Measurements from ENCODE around the gene KCND1.
A peak's percentile ranks its signal among the peaks of the same experiment; 100 is the strongest.

The KCND1 gene

DNA sequence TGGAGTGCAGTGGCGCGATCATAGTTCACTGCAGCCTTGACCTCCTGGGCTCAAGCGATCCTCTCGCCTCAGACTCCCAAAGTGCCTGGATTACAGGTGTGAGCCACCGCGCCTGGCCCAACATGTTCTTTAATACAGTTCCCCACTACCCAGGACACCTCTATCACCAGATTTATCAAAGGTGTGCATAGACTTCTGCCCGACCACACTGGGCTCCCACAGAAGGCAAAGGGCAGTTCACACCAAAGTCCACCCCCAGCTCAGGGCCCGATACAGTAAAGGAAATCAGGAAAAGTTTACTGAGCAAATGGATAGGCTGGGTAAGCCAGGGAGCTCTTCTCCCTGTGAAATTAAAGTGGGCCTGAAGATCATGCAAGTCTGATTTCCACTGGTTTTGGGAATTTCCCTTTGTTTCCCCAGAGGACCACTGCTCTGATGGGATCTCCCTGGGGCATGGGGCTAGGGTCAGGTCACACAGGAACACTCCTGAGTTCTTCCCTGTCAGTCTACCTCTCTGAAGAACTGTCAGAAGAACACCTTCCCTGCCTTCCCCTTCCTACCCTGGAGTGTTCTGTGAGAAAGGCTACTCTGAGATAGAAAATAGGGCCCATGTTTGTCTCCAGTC lies 35.1 kb downstream of the KCND1 start:
- no peak for DNase-seq

DNA sequence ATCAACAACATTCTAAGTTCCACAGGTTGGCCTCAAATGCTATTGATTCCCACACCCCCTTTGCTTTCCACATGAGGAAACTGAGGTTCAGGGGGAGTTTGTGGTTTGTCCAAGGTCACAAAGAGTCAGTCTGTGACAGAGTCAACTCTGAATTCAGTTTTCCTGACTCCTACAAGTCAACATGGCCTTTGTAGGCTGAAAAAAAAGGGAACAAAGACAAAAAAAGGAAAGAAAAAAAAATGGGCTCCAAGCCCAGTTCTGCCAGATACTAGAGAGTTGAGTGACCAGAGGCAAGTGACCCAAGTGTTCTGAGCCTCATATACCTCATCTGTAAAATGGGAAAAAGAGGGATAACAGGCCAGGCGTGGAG lies 36.4 kb downstream of the KCND1 start:
- no peak for DNase-seq

DNA sequence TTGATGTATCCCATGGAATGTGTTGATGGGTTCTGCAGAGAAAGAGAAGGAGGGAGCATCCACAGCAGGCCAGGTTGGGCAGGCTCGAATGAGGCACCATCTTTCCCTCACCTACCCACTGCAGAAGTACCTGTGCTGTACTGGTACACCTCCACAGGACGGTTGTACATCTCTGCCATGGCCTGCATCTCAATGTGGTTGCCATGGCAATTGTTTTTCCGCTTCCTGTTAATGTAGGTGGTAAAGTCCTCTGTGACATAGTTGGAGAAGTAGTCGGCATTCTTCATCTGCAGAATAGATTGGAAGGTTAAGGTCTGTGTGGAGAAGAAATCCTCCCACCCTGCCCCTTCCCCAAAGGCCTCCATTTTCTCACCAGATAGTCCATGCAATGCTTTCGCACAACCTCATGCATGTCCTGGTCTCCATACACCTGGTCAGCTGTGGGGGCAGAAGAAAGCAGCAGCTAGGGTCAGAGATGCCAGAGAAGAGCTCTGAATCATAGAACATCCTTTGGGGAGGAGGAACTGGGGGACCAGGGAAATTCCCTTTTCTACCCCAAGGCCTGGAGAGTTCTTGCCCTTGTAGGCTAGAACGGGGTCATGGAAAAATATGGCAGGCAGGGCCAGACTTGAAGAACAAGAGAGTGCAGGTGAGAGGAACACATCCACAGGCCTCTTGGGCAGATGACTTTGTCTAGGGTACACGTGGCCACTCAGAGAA lies 36.9 kb downstream of the KCND1 start:
- DNase-seq = no peak

DNA sequence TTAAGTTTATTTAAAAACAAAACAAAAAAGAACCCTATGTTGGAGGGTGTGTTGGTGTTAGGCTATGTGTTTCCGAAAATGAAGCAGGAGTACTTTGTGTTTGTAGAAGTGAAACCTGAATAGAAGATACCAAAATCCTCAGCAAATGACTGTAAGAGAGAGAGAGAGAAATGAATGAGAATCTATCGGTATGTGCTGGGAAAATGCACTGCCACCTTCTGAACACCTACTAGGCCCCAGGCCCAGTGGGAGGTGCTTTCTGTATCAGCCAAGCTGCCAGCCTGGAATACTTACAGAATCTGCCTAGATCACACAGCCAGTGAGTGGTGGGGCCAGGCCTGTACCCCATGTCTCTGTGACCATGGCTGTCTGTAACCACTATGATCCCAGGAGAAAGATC lies 37.9 kb downstream of the KCND1 start:
- DNase-seq = no peak

DNA sequence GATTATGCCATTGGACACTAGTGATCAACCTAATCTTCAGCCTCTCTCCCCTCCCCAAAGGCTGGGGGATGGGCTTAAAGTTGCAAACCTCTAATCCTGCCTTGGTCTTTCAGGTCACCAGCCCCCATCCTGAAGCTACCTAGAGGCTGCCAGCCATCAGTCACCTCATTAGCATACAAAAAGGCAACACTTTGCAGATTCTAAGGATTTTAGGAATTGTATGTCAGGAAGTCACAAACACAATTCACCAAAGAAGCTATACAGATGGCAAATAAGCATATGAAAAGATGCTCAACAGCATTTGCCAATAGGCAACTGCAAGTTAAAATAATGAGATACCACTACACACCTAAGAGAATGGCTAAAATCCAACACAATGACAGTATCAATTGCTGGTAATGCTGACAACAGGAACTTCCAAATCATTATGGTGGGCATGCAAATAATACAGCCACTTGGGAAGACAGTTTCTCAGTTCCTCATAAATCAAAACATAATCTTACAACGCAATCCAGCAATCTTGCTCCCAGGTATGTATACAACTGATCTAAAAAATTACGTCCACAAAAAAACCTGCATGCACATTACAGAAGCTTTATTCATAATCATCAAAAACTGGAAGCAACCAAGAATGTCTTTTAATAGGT lies 43.8 kb downstream of the KCND1 start:
- no peak for DNase-seq

DNA sequence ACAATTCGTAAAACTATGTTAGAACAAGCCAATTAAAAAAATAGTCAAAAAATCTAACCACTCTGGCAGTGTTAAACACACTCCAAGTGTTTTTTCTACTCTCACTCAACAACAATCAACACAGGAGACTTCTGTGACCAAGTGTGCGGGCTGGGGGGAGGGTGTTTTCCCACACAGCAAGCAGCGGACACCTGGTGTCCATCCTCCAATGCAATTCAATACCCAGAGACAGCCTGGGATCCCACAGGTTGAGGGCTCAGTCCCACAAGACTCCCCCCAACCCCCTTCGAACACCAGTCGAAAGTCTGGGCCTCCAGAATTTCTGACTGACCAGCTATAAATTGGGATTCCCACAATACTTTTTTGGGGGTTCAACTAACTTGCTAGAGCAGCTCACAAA lies 44.5 kb downstream of the KCND1 start:
- DNase-seq = no peak

DNA sequence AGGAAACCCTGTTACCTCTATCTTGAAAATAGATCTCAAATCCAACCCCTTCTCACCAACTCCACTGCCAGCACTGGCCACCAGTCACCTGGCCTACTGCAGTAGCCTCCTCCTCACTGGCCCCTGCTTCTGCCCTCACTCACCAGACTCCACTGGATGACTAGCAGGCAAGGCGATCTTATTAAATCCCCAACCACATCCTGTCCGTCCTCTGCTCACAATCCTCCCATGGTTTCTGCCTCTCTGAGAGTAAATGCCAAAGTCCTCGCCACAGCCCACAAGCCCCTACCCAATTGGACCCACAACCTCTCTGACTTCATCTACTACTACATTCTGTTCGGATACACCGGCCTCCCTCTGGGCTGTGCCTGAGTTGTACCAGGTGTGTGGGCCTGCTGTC lies 47.4 kb downstream of the KCND1 start:
- no peak for DNase-seq

DNA sequence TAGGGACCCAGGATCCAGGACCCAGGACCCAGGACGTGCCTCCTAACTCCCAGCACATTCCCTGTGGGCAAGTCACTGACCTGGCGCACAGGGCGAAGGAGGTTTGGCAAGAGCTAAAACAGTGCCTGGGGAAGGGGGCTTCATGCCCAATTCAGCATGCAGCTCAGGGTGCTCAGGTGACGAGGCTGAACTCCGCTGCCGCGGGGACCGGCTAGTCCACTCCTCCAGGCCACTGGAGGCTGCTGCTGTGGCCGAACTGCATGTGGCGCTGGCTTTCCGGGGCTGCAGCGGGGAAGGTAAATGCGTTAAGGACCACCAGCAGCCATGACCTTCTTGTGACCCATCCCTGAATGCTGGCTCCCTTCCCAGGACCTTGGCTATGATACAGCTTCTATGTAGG lies 47.9 kb downstream of the KCND1 start:
- no peak for DNase-seq

DNA sequence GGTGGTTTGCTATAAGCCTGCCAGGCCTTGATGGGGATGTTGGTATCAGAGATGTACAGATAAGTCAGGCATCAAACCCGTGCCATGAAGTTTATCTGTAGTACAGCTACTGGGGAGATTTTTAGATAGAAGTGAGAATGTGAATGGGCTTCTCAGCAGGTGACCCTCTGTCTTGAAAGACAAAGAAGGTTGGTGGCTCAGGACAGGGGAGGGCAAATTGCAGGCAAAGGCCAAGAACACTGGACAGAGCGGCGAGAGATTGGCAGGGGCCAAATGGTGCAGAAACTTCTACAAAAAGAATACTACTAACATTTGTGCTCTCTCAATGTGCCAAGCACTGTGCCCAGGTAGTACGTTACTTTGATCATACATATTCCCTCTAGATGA lies 50.9 kb downstream of the KCND1 start:
- no peak for DNase-seq

DNA sequence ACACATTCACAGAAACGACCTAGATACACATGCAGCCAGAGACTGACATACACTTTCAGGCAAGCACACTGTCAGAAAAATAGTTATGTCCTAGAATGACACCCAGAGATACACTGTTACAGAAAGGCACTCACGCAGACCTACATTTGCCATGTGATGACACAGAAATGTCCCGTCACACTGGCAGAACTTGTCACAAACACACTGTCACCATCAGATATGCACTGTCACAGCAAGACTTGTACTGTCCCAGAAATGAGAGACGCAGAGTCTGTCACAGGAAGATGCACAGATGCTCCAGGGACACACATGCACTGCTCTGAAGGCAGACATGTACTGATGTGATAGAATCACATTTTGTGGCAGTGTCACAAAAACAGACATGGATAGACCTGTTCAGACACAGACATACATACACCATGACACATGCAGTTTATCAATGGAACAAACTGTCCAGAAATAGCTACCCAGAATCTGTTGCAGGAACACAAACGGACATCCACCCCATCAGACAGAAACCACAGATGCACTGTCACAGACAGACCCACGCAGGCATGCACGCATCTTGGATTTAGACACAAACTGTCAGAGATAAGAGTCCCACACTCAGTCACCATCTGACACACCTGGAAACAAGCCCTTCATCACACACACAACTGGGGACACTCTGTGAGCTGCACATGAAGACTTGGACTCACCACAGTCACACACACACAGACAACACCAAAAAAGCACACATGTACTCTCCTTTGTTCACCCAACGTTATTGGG lies 51.5 kb downstream of the KCND1 start:
- DNase-seq = no peak

DNA sequence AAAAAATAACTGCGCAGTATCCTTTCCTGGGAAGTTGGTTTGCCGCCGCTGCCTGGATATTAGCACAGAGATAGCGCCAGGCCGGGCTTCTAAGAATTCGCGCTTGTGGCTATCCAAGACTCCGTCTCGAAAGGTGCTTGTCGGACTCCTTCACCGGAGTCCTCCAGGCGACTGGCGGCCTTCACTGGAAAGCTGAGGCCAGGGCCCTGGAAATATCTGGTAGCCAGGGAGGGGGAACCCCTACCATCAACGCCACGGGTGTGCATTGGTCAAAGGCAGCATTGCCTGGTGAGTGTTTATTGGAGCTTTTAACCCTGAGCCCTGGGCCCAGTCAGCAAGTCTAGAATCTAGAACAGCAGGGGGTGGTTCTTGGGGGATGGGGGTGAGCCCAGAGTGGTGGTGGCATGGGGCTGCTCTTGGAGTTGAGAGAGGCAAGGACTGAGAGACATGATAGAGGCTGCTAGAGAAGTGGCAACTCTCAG lies 52.2 kb downstream of the KCND1 start:
- DNase-seq = no peak

DNA sequence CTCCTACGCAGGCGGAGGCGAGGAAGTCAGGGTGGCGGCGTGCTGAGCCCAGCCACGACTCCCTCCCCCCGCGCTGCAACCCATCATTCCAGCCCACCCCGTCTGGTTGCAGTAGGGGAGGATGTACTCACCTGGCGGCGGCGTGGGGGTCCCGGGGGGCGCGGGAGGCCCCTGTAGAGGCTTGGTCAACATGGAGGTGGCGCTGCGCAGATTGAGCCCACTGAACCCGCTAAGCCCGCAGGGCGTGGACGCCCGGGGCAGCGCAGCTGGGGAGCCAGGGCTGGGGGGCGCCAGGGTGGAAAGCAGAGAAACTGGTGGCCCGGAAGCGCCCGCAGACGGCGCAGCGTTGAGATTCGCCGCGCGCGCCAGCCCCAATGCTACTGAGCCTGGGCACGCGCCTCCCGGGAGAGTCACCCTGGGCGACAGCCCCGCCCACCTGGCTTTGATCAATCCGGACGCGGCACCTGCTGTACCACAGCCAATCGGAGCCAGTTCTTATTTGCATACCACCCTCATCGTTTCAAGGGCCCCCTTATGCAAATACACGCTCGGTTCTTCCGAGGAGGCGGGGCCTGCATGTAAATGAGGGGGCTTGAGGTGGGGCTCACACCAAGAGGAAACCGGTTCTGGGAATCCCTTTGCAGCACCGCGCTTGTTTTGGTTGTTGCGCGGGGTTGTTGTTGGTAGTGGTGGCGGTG lies 52.9 kb downstream of the KCND1 start, which contains the start of gene PIM2:
TSS of gene PIM2 (minus strand) at position 382 of the 698 bp plus-strand sequence. CDS start at position 192, 190 bp downstream.
- peak; percentile 96 for DNase-seq

DNA sequence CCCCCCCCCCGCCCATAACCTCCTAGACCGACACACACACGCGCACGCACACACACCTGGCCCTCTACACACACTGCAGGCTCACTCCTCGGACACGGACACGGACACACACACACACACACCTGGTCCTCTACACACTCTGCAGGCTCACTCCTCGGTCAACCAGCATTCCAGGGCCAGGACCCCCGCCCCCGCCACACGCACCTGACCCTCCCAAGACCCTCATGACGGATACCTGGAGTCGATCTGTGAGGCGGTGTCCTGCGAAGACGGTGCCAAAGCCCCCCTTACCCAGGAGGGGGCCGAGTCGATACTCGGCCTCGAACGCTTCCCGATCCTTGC lies 53.4 kb downstream of the KCND1 start:
- no peak for DNase-seq

DNA sequence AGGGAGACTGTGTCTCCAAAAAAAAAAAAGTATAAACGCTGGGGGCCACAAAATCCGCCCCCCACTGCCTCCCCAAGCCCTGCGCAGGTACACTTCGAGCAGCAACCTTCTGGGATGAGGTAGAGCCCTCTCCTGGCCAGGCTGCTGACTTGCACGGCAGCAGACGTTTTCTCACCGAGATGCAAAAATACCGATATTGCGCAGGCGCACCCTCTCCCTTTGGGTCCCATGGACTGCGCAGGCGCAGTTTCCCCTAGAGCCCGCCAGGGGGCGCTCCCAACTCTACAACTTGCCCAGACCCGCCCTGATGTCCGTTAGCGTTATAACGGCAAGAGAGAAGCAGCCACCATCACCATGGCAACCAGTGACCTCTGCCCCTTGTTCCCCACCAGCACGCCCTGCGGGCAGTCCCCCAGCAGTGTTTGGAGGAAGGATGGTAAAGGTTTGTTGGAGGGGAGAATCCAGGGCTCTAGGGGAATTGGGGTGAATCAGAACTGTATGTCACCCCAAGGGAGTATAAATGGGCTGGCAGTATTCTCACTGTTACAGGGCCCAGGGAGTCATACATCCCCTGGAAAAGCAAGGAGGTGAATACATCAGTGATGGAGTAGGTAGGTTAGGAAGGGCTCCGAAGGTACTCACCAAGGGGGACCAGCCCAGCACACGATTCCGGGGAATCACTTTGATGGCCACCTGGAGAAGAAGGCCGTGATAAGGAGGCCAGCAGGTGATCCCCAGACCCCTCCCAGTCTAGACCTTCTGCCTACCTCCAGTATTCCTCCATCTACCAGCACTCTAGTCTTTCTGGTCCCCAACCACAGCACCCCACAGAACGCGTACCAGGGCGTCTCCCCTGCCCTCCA lies 54.3 kb downstream of the KCND1 start:
- DNase-seq = peak; percentile 96

DNA sequence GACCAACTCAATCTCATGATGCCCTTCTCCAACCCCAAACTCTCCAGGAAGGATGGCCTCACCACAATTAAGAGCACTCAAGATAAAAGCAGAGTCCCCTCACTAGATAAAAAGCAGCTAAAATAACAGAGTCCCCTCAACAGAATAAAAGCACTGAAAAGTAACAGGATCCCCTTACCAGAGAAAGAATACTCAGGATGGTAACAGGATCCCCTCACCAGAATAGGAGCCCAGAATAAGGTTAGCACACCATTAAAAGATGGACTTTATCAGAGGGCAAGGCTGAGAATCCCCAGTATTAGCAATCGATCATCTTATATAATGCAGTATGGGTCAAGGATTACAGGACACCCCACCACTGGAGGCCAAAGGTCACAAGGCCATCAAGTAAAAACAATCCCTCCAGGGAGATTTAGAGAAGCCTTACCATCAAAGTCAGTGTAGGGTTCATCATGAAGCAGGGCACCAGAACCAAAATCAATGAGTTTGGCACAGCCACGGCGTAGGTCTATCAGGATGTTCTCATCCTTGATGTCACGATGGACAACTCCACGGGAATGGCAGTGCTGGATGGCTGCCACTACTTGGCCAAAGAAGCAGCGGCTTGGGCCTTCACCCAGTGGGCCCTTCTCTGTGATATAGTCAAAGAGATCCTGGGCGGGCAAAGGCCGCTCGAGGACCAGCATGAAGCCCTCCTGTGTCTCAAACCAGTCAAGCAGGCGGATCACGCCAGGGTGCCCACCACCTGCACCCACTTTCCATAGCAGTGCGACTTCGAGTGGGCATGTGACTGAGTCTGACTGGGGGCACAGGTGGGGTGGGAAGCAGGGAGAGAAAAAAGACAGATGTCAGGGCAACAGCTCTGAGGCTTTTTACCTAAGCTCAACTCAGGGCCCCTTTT lies 56.8 kb downstream of the KCND1 start:
- no peak for DNase-seq

DNA sequence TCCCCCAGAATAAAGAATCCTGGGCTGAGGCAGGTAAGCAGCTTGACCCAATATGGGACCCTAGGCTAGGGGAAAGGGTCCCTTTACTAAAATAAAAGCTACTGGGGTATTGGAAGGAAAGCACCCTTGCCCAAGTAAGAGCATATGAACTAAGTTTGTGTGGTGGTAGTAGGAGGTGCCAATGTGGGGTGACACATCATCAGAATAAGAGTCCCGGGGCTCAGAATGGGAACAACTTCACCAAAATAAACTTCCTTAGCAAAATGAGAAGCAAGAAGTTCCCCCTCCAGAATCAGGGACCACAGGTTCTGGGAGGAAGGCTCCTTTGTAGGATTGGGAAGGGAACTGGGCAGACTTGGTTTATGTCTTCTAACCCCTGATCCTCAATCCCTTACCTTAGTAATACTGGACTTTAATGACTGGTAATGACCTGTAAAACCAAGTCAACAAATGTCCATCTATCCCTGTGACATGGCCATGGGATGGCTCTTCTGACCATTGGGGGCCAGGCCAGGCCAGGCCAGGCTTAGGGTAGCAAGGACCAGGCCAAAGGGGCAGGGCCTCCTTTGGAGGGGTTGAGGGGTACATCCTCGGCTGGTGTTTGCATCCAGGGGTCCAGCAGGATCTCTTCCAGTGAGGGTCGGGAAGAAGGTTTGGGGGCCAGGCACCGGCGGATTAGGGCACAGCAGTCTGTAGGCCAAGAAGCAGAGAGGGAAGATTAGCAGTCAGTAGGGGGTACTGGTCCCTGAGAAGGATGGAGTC lies 57.9 kb downstream of the KCND1 start:
- no peak for DNase-seq

DNA sequence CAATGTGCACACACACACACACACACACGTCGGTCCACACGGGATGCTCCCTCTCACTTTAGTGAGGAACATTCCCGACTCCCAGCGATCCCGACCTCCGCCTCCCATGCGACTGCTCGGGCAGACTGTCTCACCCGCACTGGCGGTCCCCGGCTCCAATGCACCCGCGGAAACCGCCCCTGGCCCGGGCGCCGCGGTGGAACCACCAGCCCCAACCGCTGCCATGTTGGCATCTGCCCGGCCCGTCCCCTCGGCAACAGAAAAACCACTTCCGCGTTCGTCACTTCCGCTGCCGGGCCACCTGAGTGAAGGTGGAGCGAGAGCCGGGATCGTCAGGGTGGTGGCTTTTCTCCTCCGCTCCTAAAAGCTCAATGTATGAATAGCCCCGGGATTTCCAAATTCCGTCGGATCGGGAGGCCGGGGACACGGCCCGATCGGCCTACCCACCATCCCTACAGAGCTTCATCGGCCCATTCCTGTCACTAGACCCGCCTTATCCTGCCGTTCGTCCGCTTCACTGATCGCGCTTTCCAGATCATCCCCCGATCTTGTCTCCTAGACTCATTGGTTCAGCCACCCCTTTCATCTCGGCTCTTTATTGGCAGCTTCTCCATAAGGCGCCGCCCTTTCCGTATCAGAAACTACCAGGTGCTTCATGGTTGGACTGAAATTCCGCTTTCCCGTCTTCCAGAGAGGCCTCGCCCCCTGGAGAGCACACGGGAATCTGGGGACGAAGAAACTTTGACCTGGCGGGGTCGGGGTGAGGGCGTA lies 60.0 kb downstream of the KCND1 start, which contains the start of gene SLC35A2:
TSS of gene SLC35A2 (minus strand) at position 235 of the 771 bp plus-strand sequence. CDS start at position 225, 10 bp downstream.
- DNase-seq = peak; percentile 87

Data from NCI-H1092 treated with DMSO at 0.1 percent for 48 hours (cell line).